Large intestine (tissue), 3 donors: Measurements from ENCODE around the gene SPRR4. TPM values are rescaled to one million over a fixed set of nuclear protein-coding genes. Genes with fewer than 3 reads are reported as not detected.

Source experiments
- DNase-seq, 2 donors: peaks; one replicate each; pipeline versions ENCODE4 v3.0.0 to v3.0.0-alpha.2; 2013
- H3K27ac ChIP-seq: one replicate; pipeline ENCODE4 v1.5.1; 2013; ENCODE audit warnings: low read length
- H3K27me3 ChIP-seq: 2 replicates; pipeline ENCODE4 v1.6.1; 2013; ENCODE audit warnings: low read length; ENCODE audit not compliant: control insufficient read depth, insufficient read depth
- H3K36me3 ChIP-seq: 2 replicates; pipeline ENCODE4 v1.6.1; 2013; ENCODE audit warnings: low read length; ENCODE audit not compliant: control insufficient read depth, insufficient read depth
- H3K4me1 ChIP-seq: one replicate; pipeline ENCODE4 v1.6.1; 2013; ENCODE audit warnings: low read length; ENCODE audit not compliant: control insufficient read depth, insufficient read depth
- H3K4me3 ChIP-seq: one replicate; pipeline ENCODE4 v1.5.1; 2013; ENCODE audit warnings: low read length
- H3K9me3 ChIP-seq: one replicate; pipeline ENCODE4 v1.6.1; 2013; ENCODE audit warnings: mild to moderate bottlenecking, low read depth, low read length, moderate library complexity; ENCODE audit not compliant: control insufficient read depth
- WGBS: methylation state at CpG from one replicate; pipeline ENCODE4 v1.1.5; 2013; ENCODE audit warnings: low lambda C conversion rate; ENCODE audit not compliant: insufficient coverage; 5-methylcytosine and 5-hydroxymethylcytosine counted together
- polyA plus RNA-seq: library from polyadenylated mRNA; unstranded; fragments of 120-200 nt; gene quantifications from one replicate; pipeline ENCODE4 v1.2.1, GENCODE V29; 2013

SPRR4 gene
- polyA plus RNA-seq, 1 donor, result not detected

DNA sequence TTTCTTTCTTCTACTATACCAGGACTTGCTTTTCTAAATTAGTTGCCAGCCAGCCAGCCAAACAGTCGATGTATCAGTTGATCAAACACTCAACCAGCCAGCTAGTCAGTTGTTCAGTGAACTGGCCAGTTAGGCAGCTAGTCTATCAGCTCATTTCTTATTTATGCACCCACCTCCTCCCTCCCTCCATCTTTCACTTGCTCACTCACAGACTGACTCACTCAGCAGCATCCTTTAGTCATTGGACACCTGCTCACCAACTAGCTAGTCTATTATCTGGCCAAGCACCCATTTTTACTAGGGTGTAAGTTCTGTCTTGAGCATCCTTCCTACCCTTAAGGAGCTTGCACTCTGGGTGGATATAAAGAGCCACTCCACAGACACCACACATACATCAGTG is 5.9 kb upstream of the SPRR4 start:
- H3K27ac ChIP-seq, result no peak overlapping the region
- H3K9me3 ChIP-seq, result no peaks in the 10 kb centered on the region
- no peak overlapping the region for H3K4me3 ChIP-seq
- peaks cover 7% of the 10 kb centered on the region for H3K4me1 ChIP-seq
- no CpG with 5 or more reads among the region's 1 CpG for WGBS
- no peaks in the 10 kb centered on the region for H3K27me3 ChIP-seq
- no peak for DNase-seq
- no peaks in the 10 kb centered on the region for H3K36me3 ChIP-seq

- H3K4me1 ChIP-seq, result peaks cover 7% of the 10 kb centered on the region
- no peaks in the 10 kb centered on the region for H3K9me3 ChIP-seq
- no peak overlapping the region for H3K4me3 ChIP-seq
- no peak overlapping the region for H3K27ac ChIP-seq
- H3K36me3 ChIP-seq, result no peaks in the 10 kb centered on the region
- DNase-seq, result no peak
- no peaks in the 10 kb centered on the region for H3K27me3 ChIP-seq
- WGBS, result 100% methylated on average over 1 of the region's 4 CpGs
Measured at GRCh38 chr1:152965853-152966252, 4.6 kb upstream of the SPRR4 start.

GRCh38 chr1:152967201-152967600 is 3.2 kb upstream of the SPRR4 start:
- Histone ChIP-seq H3K9me3 (no peaks in the 10 kb centered on the region), H3K27ac (no peak overlapping the region), H3K4me1 (peaks cover 7% of the 10 kb centered on the region), H3K27me3 (no peaks in the 10 kb centered on the region), H3K4me3 (no peak overlapping the region), H3K36me3 (no peaks in the 10 kb centered on the region)
- WGBS, result no CpG with 5 or more reads among the region's 7 CpGs
- peak; percentile 16 to 45 for DNase-seq

DNA sequence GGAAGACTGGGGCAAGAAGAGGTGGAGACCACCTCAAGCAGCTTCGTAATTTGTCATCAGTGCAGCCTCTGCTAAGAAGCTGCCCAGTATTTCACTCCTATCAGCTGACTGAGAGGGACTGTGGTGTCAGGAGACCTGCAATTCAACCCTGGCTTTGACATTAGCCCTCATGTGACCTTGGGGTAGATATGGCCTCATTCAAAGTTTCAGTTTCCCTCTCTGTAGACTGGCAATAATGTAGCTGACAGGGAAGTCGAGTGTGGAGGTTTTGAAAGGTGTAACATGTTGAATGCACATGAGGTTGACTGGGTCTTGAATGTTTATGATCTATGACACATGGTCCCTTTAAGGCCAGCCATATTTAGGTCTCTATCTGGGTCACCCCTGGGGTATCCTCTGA is 2.2 kb upstream of the SPRR4 start:
- Histone ChIP-seq H3K4me3 (no peak overlapping the region), H3K36me3 (no peaks in the 10 kb centered on the region), H3K27me3 (no peaks in the 10 kb centered on the region), H3K27ac (peak overlapping the region; percentile 21), H3K4me1 (peaks cover 7% of the 10 kb centered on the region), H3K9me3 (no peaks in the 10 kb centered on the region)
- DNase-seq, result peak; percentile 73 to 84
- no CpG with 5 or more reads among the region's 2 CpGs for WGBS

DNA sequence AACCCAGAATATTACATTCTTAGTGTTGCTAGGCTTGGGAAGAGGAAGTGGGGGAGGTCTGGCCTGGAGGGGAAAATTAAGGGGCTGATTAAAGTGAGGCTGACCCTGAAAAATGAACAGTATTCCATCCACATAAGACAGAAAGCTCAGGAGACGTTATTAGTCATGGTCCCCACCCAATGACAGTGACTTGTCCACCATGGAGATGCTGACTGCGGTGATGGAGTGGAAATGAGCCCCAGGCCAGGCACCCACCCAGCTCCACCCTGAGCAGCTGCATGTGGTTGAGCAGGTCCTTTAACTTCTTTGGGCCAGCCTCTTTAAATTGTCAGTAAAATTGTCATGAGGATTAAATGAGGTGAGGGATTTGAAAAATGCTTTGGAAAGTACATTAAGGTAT is 1.4 kb upstream of the SPRR4 start:
- Histone ChIP-seq H3K27me3 (no peaks in the 10 kb centered on the region), H3K27ac (no peak overlapping the region), H3K4me1 (peaks cover 7% of the 10 kb centered on the region), H3K36me3 (no peaks in the 10 kb centered on the region), H3K4me3 (no peak overlapping the region), H3K9me3 (no peaks in the 10 kb centered on the region)
- DNase-seq, result no peak
- no CpG with 5 or more reads among the region's 2 CpGs for WGBS

DNA sequence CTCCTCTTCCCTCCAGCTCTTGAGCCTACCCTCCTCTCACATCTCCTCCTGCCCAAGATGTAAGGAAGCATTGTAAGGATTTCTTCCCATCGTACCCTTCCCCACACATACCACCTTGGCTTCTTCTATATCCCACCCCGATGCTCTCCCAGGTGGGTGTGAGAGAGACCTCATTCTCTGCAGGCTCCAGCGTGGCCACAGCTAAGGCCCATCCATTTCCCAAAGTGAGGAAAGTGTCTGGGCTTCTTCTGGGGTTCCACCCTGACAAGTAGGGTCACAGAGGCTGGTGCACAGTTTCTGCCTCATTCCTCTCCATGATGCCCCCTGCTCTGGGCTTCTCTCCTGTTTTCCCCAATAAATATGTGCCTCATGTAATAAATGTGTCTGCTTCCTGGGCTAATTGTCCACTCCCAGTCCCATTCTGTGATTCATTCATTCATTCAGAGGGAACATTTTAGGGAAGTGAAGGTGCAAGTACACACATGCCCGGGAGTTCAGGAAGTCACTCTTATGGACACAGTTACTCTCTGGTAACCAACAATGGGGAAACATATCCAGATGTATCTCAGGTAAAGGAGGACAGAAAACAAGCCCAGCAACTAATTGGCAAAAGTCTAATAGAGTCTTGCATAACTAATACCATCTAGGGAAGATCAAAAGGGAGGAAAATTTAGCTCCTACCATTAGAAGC is 1.9 kb downstream of the SPRR4 start:
- DNase-seq, result no peak
- Histone ChIP-seq H3K36me3 (no peaks in the 10 kb centered on the region), H3K9me3 (no peaks in the 10 kb centered on the region), H3K4me3 (no peak overlapping the region), H3K4me1 (peaks cover 6% of the 10 kb centered on the region), H3K27me3 (no peaks in the 10 kb centered on the region), H3K27ac (no peak overlapping the region)
- 88% methylated on average over 1 of the region's 4 CpGs for WGBS

- no peak overlapping the region for H3K27ac ChIP-seq
- peaks cover 14% of the 10 kb centered on the region for H3K4me1 ChIP-seq
- 80% methylated on average over 1 of the region's 1 CpG for WGBS
- DNase-seq, result no peak
- H3K27me3 ChIP-seq, result no peaks in the 10 kb centered on the region
- H3K9me3 ChIP-seq, result no peaks in the 10 kb centered on the region
- H3K36me3 ChIP-seq, result no peaks in the 10 kb centered on the region
- H3K4me3 ChIP-seq, result no peak overlapping the region
Measured at GRCh38 chr1:152976688-152977087, 6.2 kb downstream of the SPRR4 start.

GRCh38 chr1:152977614-152978013 is 7.2 kb downstream of the SPRR4 start:
- DNase-seq, result no peak
- no peaks in the 10 kb centered on the region for H3K9me3 ChIP-seq
- H3K27ac ChIP-seq, result no peak overlapping the region
- H3K4me3 ChIP-seq, result no peak overlapping the region
- H3K4me1 ChIP-seq, result peaks cover 15% of the 10 kb centered on the region
- no peaks in the 10 kb centered on the region for H3K27me3 ChIP-seq
- no peaks in the 10 kb centered on the region for H3K36me3 ChIP-seq

DNA sequence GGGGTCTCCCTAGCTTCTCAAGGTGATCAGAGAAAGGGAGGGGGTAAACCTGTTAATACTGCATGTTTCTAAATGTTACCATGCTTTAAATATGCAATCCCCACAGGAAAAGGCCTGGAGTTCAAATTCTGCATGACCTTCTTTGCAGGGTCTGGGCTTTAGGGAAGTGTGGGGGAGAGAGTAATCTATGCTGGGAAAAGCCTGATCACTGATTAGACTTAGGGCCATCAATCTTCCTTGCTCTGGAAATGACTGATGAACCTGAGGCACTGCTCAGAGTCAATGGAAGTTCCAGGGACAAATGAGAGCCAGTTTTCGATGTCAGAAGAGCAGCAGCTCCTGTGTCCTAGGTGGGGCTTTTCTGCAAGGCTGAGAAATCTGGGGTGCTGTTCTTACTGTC is 10.2 kb downstream of the SPRR4 start:
- Histone ChIP-seq H3K27ac (peak overlapping the region; percentile 46), H3K27me3 (no peaks in the 10 kb centered on the region), H3K9me3 (no peaks in the 10 kb centered on the region), H3K4me3 (no peak overlapping the region), H3K36me3 (no peaks in the 10 kb centered on the region), H3K4me1 (peaks cover 15% of the 10 kb centered on the region)
- no CpG with 5 or more reads among the region's 1 CpG for WGBS
- no peak for DNase-seq

GRCh38 chr1:152981146-152981871 is 10.9 kb downstream of the SPRR4 start:
- H3K4me3 ChIP-seq, result no peak overlapping the region
- H3K36me3 ChIP-seq, result no peaks in the 10 kb centered on the region
- peak; percentile 62 to 77 for DNase-seq
- H3K27me3 ChIP-seq, result no peaks in the 10 kb centered on the region
- peaks cover 15% of the 10 kb centered on the region for H3K4me1 ChIP-seq
- no CpG with 5 or more reads among the region's 6 CpGs for WGBS
- no peaks in the 10 kb centered on the region for H3K9me3 ChIP-seq
- peak overlapping the region; percentile 46 for H3K27ac ChIP-seq

DNA sequence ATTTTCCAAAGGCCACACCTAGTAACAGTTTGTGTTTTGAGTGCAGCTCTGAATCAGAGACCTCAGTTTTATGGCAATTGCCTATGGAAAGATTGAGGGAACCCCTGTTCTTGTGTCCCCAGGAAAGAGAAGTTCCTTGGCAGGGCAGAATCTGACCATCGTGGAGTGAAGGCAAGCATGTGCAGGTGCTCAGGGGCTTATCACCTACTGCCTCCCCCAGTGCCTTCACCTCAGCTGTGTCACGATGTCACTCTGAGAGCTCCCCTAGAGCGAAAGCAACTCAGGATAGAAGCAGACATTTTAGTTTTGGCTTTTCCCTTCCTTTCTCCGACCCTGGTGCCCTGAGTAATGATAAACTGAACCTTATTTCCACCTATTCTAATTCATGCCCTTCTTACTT is 11.6 kb downstream of the SPRR4 start:
- WGBS, result no CpG with 5 or more reads among the region's 4 CpGs
- DNase-seq, result no peak
- Histone ChIP-seq H3K36me3 (no peaks in the 10 kb centered on the region), H3K4me3 (no peak overlapping the region), H3K9me3 (no peaks in the 10 kb centered on the region), H3K4me1 (peaks cover 15% of the 10 kb centered on the region), H3K27me3 (no peaks in the 10 kb centered on the region), H3K27ac (no peak overlapping the region)
